ENCODE data around the gene INTS1. TPM values are rescaled to one million over a fixed set of nuclear protein-coding genes. Genes with fewer than 3 reads are reported as not detected.

Gene INTS1
- total and polyA plus RNA-seq, 2 experiments from 2014 or later = 35.1 to 111 TPM

DNA sequence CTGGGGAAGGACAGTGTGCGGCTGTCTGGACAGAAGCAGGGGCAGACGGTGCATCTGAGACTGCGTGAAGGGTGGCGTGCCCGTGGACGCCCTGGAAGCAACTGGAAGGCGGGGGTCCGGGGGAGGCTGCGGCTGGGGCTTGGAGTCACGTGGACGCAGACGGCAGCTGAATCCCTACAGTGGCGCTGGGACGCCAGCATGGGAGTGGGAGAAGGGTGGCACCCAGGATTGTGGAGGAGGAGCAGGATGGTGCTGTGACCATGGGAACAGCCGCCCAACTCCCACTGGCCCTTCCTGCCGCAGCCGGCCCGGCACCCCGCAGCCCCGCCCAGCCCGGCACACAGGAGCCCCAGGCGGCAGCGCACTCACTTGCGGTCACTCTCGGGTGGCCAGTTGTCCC is 9.7 kb downstream of the INTS1 start:
- Mint-ChIP-seq H3K9me3 (no peaks in the 10 kb centered on the region), H3K27me3 (ENCODE audit: insufficient read depth, low read depth, poor library complexity) (no peaks in the 10 kb centered on the region), H3K4me1 (no peaks in the 10 kb centered on the region), H3K4me3 (no peak overlapping the region), H3K27ac (no peak overlapping the region), H3K36me3 (ENCODE audit: low read depth) (peaks cover 42% of the 10 kb centered on the region)
- Histone ChIP-seq H3K36me3 (ENCODE audit: insufficient read depth) (peaks cover 4% of the 10 kb centered on the region; the same call in 1 of the 2 replicates), H4K20me1 (replicated peaks; ENCODE audit: insufficient read depth) (peaks cover 8% of the 10 kb centered on the region; the same call in 1 of the 2 replicates), H3K4me2 (no peak overlapping the region), H3K79me2 (replicated peaks; ENCODE audit: insufficient read depth) (no peaks in the 10 kb centered on the region), H3K4me1 (ENCODE audit: insufficient read depth) (no peaks in the 10 kb centered on the region), H3K27me3 (ENCODE audit: insufficient read depth) (no peaks in the 10 kb centered on the region), H3K4me3 (no peak overlapping the region), H3F3A (replicated peaks; ENCODE audit: low read depth) (no peaks in the 10 kb centered on the region), H3K9me2 (ENCODE audit: insufficient read depth) (no peaks in the 10 kb centered on the region), H2AFZ (no peak overlapping the region), H3K27ac (ENCODE audit: low read depth) (no peak overlapping the region)
- DNase-seq (ENCODE audit: low spot score) (no peak), ATAC-seq (no peak)
- TF ChIP-seq, protein P1, sequence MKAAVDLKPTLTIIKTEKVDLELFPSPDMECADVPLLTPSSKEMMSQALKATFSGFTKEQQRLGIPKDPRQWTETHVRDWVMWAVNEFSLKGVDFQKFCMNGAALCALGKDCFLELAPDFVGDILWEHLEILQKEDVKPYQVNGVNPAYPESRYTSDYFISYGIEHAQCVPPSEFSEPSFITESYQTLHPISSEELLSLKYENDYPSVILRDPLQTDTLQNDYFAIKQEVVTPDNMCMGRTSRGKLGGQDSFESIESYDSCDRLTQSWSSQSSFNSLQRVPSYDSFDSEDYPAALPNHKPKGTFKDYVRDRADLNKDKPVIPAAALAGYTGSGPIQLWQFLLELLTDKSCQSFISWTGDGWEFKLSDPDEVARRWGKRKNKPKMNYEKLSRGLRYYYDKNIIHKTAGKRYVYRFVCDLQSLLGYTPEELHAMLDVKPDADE (IDR thresholded peaks at IDR 0.05) = no peak

DNA sequence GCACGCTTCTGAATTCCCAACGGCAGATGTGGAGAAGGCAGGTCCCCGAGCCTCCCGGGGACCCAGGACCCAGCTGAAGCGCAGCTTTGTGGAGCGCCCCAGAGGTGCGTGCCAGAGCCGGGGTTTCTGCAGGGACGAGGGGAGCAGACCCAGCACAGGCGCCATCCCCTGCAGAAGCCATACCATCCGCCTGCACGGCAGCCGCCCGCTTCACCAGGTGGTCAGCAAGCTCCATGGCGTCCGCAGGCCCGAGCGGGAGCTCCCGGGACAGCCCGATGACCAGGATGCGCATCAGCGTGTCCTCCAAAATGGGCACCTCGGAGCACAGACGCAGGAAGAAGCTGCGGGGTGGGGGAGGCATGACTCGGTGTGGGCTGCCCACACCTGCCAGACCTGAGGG is 10.6 kb downstream of the INTS1 start:
- Histone ChIP-seq H3K4me3 (no peak overlapping the region), H3F3A (replicated peaks; ENCODE audit: low read depth) (no peaks in the 10 kb centered on the region), H3K36me3 (ENCODE audit: insufficient read depth) (peaks cover 4% of the 10 kb centered on the region; the same call in 1 of the 2 replicates), H3K4me2 (no peak overlapping the region), H3K9me2 (ENCODE audit: insufficient read depth) (no peaks in the 10 kb centered on the region), H3K27ac (ENCODE audit: low read depth) (no peak overlapping the region), H2AFZ (no peak overlapping the region), H4K20me1 (replicated peaks; ENCODE audit: insufficient read depth) (peaks cover 8% of the 10 kb centered on the region; the same call in 1 of the 2 replicates), H3K4me1 (ENCODE audit: insufficient read depth) (no peaks in the 10 kb centered on the region), H3K79me2 (replicated peaks; ENCODE audit: insufficient read depth) (no peaks in the 10 kb centered on the region), H3K27me3 (ENCODE audit: insufficient read depth) (no peaks in the 10 kb centered on the region)
- TF ChIP-seq EZH2phosphoT487 (IDR thresholded peaks at IDR 0.05; ENCODE audit: unreplicated experiment) (no peak), POLR2AphosphoS5 (IDR thresholded peaks at IDR 0.05; ENCODE audit: low read depth) (no peak), ZNF331 (CRISPR knock-in tag; IDR thresholded peaks at IDR 0.05; ENCODE audit: low read depth) (no peak), ZNF114 (CRISPR knock-in tag; IDR thresholded peaks at IDR 0.05) (no peak)
- TF ChIP-seq, protein P2, sequence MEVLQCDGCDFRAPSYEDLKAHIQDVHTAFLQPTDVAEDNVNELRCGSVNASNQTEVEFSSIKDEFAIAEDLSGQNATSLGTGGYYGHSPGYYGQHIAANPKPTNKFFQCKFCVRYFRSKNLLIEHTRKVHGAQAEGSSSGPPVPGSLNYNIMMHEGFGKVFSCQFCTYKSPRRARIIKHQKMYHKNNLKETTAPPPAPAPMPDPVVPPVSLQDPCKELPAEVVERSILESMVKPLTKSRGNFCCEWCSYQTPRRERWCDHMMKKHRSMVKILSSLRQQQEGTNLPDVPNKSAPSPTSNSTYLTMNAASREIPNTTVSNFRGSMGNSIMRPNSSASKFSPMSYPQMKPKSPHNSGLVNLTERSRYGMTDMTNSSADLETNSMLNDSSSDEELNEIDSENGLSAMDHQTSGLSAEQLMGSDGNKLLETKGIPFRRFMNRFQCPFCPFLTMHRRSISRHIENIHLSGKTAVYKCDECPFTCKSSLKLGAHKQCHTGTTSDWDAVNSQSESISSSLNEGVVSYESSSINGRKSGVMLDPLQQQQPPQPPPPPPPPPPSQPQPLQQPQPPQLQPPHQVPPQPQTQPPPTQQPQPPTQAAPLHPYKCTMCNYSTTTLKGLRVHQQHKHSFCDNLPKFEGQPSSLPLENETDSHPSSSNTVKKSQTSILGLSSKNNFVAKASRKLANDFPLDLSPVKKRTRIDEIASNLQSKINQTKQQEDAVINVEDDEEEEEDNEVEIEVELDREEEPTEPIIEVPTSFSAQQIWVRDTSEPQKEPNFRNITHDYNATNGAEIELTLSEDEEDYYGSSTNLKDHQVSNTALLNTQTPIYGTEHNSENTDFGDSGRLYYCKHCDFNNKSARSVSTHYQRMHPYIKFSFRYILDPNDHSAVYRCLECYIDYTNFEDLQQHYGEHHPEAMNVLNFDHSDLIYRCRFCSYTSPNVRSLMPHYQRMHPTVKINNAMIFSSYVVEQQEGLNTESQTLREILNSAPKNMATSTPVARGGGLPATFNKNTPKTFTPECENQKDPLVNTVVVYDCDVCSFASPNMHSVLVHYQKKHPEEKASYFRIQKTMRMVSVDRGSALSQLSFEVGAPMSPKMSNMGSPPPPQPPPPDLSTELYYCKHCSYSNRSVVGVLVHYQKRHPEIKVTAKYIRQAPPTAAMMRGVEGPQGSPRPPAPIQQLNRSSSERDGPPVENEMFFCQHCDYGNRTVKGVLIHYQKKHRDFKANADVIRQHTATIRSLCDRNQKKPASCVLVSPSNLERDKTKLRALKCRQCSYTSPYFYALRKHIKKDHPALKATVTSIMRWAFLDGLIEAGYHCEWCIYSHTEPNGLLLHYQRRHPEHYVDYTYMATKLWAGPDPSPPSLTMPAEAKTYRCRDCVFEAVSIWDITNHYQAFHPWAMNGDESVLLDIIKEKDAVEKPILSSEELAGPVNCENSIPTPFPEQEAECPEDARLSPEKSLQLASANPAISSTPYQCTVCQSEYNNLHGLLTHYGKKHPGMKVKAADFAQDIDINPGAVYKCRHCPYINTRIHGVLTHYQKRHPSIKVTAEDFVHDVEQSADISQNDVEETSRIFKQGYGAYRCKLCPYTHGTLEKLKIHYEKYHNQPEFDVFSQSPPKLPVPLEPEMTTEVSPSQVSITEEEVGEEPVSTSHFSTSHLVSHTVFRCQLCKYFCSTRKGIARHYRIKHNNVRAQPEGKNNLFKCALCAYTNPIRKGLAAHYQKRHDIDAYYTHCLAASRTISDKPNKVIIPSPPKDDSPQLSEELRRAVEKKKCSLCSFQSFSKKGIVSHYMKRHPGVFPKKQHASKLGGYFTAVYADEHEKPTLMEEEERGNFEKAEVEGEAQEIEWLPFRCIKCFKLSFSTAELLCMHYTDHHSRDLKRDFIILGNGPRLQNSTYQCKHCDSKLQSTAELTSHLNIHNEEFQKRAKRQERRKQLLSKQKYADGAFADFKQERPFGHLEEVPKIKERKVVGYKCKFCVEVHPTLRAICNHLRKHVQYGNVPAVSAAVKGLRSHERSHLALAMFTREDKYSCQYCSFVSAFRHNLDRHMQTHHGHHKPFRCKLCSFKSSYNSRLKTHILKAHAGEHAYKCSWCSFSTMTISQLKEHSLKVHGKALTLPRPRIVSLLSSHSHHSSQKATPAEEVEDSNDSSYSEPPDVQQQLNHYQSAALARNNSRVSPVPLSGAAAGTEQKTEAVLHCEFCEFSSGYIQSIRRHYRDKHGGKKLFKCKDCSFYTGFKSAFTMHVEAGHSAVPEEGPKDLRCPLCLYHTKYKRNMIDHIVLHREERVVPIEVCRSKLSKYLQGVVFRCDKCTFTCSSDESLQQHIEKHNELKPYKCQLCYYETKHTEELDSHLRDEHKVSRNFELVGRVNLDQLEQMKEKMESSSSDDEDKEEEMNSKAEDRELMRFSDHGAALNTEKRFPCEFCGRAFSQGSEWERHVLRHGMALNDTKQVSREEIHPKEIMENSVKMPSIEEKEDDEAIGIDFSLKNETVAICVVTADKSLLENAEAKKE (CRISPR knock-in tag; IDR thresholded peaks at IDR 0.05) = no peak
- TF ChIP-seq, protein P1 (IDR thresholded peaks at IDR 0.05) = no peak
- TF ChIP-seq, protein P3, sequence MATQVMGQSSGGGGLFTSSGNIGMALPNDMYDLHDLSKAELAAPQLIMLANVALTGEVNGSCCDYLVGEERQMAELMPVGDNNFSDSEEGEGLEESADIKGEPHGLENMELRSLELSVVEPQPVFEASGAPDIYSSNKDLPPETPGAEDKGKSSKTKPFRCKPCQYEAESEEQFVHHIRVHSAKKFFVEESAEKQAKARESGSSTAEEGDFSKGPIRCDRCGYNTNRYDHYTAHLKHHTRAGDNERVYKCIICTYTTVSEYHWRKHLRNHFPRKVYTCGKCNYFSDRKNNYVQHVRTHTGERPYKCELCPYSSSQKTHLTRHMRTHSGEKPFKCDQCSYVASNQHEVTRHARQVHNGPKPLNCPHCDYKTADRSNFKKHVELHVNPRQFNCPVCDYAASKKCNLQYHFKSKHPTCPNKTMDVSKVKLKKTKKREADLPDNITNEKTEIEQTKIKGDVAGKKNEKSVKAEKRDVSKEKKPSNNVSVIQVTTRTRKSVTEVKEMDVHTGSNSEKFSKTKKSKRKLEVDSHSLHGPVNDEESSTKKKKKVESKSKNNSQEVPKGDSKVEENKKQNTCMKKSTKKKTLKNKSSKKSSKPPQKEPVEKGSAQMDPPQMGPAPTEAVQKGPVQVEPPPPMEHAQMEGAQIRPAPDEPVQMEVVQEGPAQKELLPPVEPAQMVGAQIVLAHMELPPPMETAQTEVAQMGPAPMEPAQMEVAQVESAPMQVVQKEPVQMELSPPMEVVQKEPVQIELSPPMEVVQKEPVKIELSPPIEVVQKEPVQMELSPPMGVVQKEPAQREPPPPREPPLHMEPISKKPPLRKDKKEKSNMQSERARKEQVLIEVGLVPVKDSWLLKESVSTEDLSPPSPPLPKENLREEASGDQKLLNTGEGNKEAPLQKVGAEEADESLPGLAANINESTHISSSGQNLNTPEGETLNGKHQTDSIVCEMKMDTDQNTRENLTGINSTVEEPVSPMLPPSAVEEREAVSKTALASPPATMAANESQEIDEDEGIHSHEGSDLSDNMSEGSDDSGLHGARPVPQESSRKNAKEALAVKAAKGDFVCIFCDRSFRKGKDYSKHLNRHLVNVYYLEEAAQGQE (IDR thresholded peaks at IDR 0.05; ENCODE audit: unreplicated experiment) = no peak
- ATAC-seq (no peak), DNase-seq (ENCODE audit: low spot score) (no peak)
- H3K9me3 Mint-ChIP-seq = no peaks in the 10 kb centered on the region
- H3K27ac Mint-ChIP-seq = no peak overlapping the region
- H3K4me3 Mint-ChIP-seq = no peak overlapping the region
- H3K36me3 Mint-ChIP-seq (ENCODE audit: low read depth) = peaks cover 45% of the 10 kb centered on the region
- H3K4me1 Mint-ChIP-seq = no peaks in the 10 kb centered on the region
- H3K27me3 Mint-ChIP-seq (ENCODE audit: insufficient read depth, low read depth, poor library complexity) = no peaks in the 10 kb centered on the region

Data from GM23338 (cell line).